IMR-90 (cell line): ENCODE results near the gene WDCP.

ENCODE experiments used
- CTCF ChIP-seq: conservative IDR thresholded peaks from 2 replicates; pipeline ENCODE4 v1.5.1; 2012; ENCODE audit warnings: mild to moderate bottlenecking, low read depth, low read length, improper control_type of control experiment
- POLR2A ChIP-seq: IDR thresholded peaks from 2 replicates; pipeline ENCODE4 v1.6.1; 2012; ENCODE audit warnings: mild to moderate bottlenecking, low read depth, low read length

GRCh38 chr2:24049485-24050021 is 2.4 kb upstream of the WDCP start, which contains the start of gene FKBP1B:
- TF ChIP-seq CTCF (no peak), POLR2A (no peak)
